ENCODE measurements around the gene TAT.

DNA sequence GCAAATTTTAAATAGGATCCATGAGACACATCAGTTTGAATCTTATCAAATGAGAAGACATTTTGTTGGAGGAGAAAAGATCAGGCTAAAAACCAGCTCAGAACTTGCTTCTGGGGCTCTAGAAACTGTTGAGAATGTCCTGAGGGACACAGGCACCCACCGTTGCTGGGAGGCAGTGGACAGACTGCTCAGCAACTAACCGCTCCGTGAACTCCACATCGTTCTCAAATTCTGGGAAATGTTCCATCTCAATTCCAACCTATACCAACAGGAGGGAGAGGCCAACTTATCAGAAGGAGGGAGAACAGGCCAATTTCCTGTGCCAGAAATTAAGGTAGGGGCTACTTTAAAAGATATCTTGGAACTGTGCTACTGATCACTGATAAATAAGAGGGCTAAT, 8.3 kb downstream of the TAT start:
- no peak for TF ChIP-seq CTCF (IDR thresholded peaks at IDR 0.05; ENCODE audit: poor library complexity, severe bottlenecking)
- TF ChIP-seq TAF1 (IDR thresholded peaks at IDR 0.05; ENCODE audit: low read depth): no peak
- TF ChIP-seq EZH2 (IDR thresholded peaks at IDR 0.05; ENCODE audit: borderline replicate concordance, insufficient read depth, low read length, poor library complexity, severe bottlenecking): no peak
- TF ChIP-seq POLR2AphosphoS5 (IDR thresholded peaks at IDR 0.05): no peak
- TF ChIP-seq EP300 (conservative IDR thresholded peaks at IDR 0.05; ENCODE audit: poor library complexity, severe bottlenecking): no peak
- no peak for TF ChIP-seq RAD21 (conservative IDR thresholded peaks at IDR 0.05)
- TF ChIP-seq REST (IDR thresholded peaks at IDR 0.05; ENCODE audit: borderline replicate concordance): no peak
- TF ChIP-seq SMC3 (conservative IDR thresholded peaks at IDR 0.05; ENCODE audit: poor library complexity): no peak

Measured in neural cell (in vitro differentiated cells).